ENCODE data around the gene BMERB1.

Gene BMERB1

DNA sequence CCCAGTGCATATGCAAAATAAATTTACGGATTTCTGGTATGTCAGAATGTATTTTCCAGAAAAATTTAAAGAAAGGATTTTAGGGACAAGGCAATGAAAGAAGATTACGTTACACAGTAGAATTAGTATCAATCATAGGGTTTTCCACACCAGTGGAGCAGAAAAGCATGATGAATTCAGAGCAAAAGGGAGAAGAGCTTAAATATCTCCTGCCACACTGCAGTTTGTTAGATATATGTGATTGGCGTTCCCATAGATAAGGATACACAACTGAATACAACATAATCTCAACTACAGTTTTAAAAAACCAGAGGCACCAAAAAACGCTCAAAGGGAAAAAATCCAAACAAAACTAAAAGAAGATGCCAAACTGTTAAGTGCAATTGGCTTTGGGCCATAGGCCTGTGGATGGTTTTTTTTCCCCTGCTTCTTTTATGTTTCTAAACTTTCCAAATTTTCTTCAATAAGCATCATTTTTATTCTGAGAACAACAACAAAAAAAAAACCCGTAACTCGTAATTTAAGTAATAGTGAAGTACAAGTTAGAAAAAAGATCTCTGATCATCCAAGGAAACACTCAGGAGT, 186.3 kb downstream of the BMERB1 start:
- no peak for DNase-seq

- no peak for DNase-seq
These were observed 187.1 kb downstream of the BMERB1 start for GRCh38 chr16:15621456-15621855.

- no peak for DNase-seq
These were observed 187.5 kb downstream of the BMERB1 start for GRCh38 chr16:15621889-15622288.

- no peak for DNase-seq
These were observed 197.5 kb downstream of the BMERB1 start for GRCh38 chr16:15631730-15632409.

DNA sequence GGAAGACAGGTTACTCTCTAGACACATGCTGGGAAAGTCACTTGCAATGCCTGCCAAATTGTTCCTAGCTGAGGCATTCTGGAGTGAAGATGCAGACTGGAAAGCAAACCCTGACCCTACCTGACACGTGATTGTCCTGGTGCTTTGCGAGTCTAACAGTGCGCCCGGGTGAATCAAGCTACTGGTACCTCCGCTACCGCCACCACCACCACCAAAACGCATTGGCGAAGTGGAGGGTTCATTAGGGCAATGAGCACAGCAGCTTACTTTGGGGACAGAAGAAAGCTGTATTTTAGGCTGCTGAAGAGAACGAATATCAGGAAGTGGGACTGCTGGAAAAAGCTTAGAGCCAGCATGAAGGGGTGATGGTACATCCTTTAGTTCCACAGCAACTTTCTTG, 201.5 kb downstream of the BMERB1 start:
- DNase-seq = no peak

GRCh38 chr16:15636392-15636873, 202.0 kb downstream of the BMERB1 start:
- DNase-seq = no peak

Data from OCI-M1 (cell line).